NOMO-1 treated with DMSO at 0.1 percent for 48 hours (cell line): ENCODE results near the gene CEMIP.

Experiments
- DNase-seq: peaks from one replicate; lab custom pipeline; 2025; ENCODE audit not compliant: unreplicated experiment; lab: John Stamatoyannopoulos, UW

CEMIP gene

GRCh38 chr15:80999623-81000036, 220.5 kb downstream of the CEMIP start:
- no peak for DNase-seq

- DNase-seq: peak; percentile 30
These were observed 221.0 kb downstream of the CEMIP start for GRCh38 chr15:81000144-81000623.

- peak; percentile 92 for DNase-seq
These were observed 221.5 kb downstream of the CEMIP start, which contains the start of gene TLNRD1 for GRCh38 chr15:81000624-81001151. TLNRD1 (plus strand) TSS chr15:81000923; CDS start chr15:81002272, 1,349 bp downstream.
